Measurements from ENCODE around the gene MAP3K20. TPM values are rescaled to one million over a fixed set of nuclear protein-coding genes. Genes with fewer than 3 reads are reported as not detected.

Gene MAP3K20
- total and polyA plus RNA-seq, 2 donors (not counting 1 experiment from before 2014, with no cell fraction given): 105 to 138 TPM

- H3K27ac ChIP-seq (ENCODE audit: insufficient read depth, low read length): no peak overlapping the region
These were observed 47.5 kb upstream of the MAP3K20 start for GRCh38 chr2:173028141-173028540.

DNA sequence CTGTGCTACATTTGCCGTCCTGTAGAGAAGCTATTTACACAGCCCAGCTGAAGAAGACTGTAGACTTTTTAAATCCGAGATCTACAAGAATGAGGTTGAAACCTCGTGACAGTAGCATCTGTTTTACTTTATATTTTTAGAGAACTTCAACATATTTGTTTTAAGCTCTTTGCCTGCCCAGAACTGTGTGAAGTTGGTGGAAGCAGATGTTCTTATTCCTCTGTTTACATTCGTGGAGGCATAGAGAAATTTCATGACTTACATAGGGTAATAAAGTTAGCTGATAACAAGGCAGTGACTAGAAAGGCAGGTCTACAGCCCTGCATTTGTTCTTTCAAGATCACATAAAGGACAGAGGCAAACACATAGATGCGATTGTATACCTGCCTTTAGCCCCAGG is 47.0 kb upstream of the MAP3K20 start:
- DNase-seq (ENCODE audit: low read depth in 2 of 2): peak in 1 of 2 donors; percentile 85
- Histone ChIP-seq H3K4me3 (replicated peaks in 1 of 4; ENCODE audit: control extremely low read depth in 1 of 4, insufficient read depth in 1 of 4, low read depth in 3 of 4, low read length in 4 of 4) (no peak overlapping the region), H3K27me3 (ENCODE audit: control insufficient read depth, insufficient read depth, low read length) (no peaks in the 10 kb centered on the region), H3K9me3 (ENCODE audit: control insufficient read depth, insufficient read depth, low read depth, low read length) (no peaks in the 10 kb centered on the region), H3K4me1 (ENCODE audit: control insufficient read depth, extremely low read depth, insufficient read depth, low read length) (peaks cover 5% of the 10 kb centered on the region), H3K79me2 (ENCODE audit: control insufficient read depth, insufficient read depth, low read length) (no peaks in the 10 kb centered on the region), H3K4me2 (ENCODE audit: extremely low read depth, insufficient read depth, low read length) (no peak overlapping the region), H4K20me1 (ENCODE audit: control insufficient read depth, extremely low read depth, insufficient read depth, low read length) (no peaks in the 10 kb centered on the region), H3K36me3 (ENCODE audit: control insufficient read depth, insufficient read depth, low read length) (no peaks in the 10 kb centered on the region), H3K27ac (ENCODE audit: insufficient read depth, low read length) (no peak overlapping the region), H3K9ac (ENCODE audit: insufficient read depth, low read length) (no peak overlapping the region), H2AFZ (ENCODE audit: low read length) (no peak overlapping the region)
- TF ChIP-seq EZH2 (IDR thresholded peaks at IDR 0.05; ENCODE audit: low read length, missing control alignments): no peak
- TF ChIP-seq CTCF (conservative IDR thresholded peaks at IDR 0.05 in 1 of 2, IDR thresholded peaks at IDR 0.05 in 1 of 2; ENCODE audit: low read depth in 1 of 2, low read length in 2 of 2): no peak

More at GRCh38 chr2:173028141-173028540, 47.5 kb upstream of the MAP3K20 start:
- Histone ChIP-seq H3K27me3 (ENCODE audit: control insufficient read depth, insufficient read depth, low read length) (no peaks in the 10 kb centered on the region), H3K4me2 (ENCODE audit: extremely low read depth, insufficient read depth, low read length) (no peak overlapping the region), H3K9me3 (ENCODE audit: control insufficient read depth, insufficient read depth, low read depth, low read length) (no peaks in the 10 kb centered on the region), H3K9ac (ENCODE audit: insufficient read depth, low read length) (no peak overlapping the region), H2AFZ (ENCODE audit: low read length) (no peak overlapping the region), H3K36me3 (ENCODE audit: control insufficient read depth, insufficient read depth, low read length) (no peaks in the 10 kb centered on the region), H4K20me1 (ENCODE audit: control insufficient read depth, extremely low read depth, insufficient read depth, low read length) (no peaks in the 10 kb centered on the region), H3K4me1 (ENCODE audit: control insufficient read depth, extremely low read depth, insufficient read depth, low read length) (peaks cover 5% of the 10 kb centered on the region), H3K79me2 (ENCODE audit: control insufficient read depth, insufficient read depth, low read length) (no peaks in the 10 kb centered on the region), H3K4me3 (replicated peaks in 1 of 4; ENCODE audit: control extremely low read depth in 1 of 4, insufficient read depth in 1 of 4, low read depth in 3 of 4, low read length in 4 of 4) (no peak overlapping the region)
- TF ChIP-seq EZH2 (IDR thresholded peaks at IDR 0.05; ENCODE audit: low read length, missing control alignments) (no peak), CTCF (conservative IDR thresholded peaks at IDR 0.05 in 1 of 2, IDR thresholded peaks at IDR 0.05 in 1 of 2; ENCODE audit: low read depth in 1 of 2, low read length in 2 of 2) (no peak)
- DNase-seq (ENCODE audit: low read depth in 2 of 2): no peak

DNA sequence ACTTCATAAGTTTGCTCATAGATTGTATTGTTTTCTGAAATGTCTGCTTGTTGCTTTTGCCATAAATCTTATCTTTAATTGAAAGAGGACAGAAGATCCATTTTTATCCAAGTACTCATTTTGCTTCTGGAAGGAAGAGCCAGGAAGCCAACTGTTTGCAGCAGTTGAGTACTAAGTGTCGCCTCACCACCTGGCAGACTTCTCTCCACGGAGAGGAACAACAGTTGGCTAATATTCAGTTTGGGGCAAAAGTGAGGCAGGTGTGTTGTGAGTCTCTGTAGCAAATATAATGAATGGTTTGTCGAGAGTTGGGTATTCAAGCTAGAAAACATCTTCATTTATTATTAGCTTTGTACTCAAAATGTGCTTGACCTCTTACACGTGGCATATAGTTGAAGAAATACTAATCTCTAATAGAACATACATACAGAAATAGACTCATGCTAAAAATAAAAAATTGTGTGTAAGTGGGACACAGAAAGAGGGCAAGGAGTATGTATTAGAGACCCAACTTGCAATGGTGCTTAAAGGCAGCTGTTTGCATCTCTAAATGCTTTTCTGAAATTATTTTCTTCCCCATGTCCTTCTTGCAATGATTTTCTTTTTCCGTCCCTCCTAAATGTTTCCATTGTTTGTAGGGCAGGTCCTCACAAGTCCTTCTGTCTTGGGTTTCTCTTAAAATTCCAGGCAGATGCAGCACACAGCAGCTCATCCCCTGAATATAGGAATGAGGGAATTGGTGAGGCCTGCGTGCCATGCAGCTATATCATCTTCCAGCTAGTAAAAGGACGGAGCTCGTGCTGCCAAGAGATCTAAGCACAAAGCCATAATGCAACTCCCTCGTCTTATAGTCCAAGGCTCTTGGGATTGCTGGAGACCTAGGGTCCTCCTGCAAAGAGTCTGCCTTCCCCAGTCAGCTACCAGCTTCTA is 44.8 kb upstream of the MAP3K20 start:
- H2AFZ ChIP-seq (ENCODE audit: low read length): no peak overlapping the region
- DNase-seq (ENCODE audit: low read depth in 2 of 2): no peak
- H3K9me3 ChIP-seq (ENCODE audit: control insufficient read depth, insufficient read depth, low read depth, low read length): no peaks in the 10 kb centered on the region
- H3K4me1 ChIP-seq (ENCODE audit: control insufficient read depth, extremely low read depth, insufficient read depth, low read length): peaks cover 5% of the 10 kb centered on the region
- TF ChIP-seq EZH2 (IDR thresholded peaks at IDR 0.05; ENCODE audit: low read length, missing control alignments) (no peak), CTCF (conservative IDR thresholded peaks at IDR 0.05 in 1 of 2, IDR thresholded peaks at IDR 0.05 in 1 of 2; ENCODE audit: low read depth in 1 of 2, low read length in 2 of 2) (no peak)
- H4K20me1 ChIP-seq (ENCODE audit: control insufficient read depth, extremely low read depth, insufficient read depth, low read length): no peaks in the 10 kb centered on the region
- no peaks in the 10 kb centered on the region for H3K36me3 ChIP-seq (ENCODE audit: control insufficient read depth, insufficient read depth, low read length)
- H3K4me3 ChIP-seq (replicated peaks in 1 of 4; ENCODE audit: control extremely low read depth in 1 of 4, insufficient read depth in 1 of 4, low read depth in 3 of 4, low read length in 4 of 4): no peak overlapping the region
- no peaks in the 10 kb centered on the region for H3K27me3 ChIP-seq (ENCODE audit: control insufficient read depth, insufficient read depth, low read length)
- H3K9ac ChIP-seq (ENCODE audit: insufficient read depth, low read length): no peak overlapping the region
- no peaks in the 10 kb centered on the region for H3K79me2 ChIP-seq (ENCODE audit: control insufficient read depth, insufficient read depth, low read length)
- no peak overlapping the region for H3K27ac ChIP-seq (ENCODE audit: insufficient read depth, low read length)
- H3K4me2 ChIP-seq (ENCODE audit: extremely low read depth, insufficient read depth, low read length): no peak overlapping the region
